Breast epithelium (tissue), 3 donors: ENCODE data around the gene TRNP1.

ENCODE experiments used
- CTCF ChIP-seq, 3 donors: fragments of 450-650 bp; IDR thresholded peaks; one replicate each; pipeline ENCODE4 v1.5.1; 2016 to 2017; ENCODE audit warnings: antibody characterized with exemption in 3 of 3, mild to moderate bottlenecking in 3 of 3, moderate library complexity in 3 of 3
- POLR2A ChIP-seq: fragments of 450-650 bp; IDR thresholded peaks from one replicate; pipeline ENCODE4 v1.6.1; 2016; ENCODE audit warnings: antibody characterized with exemption, mild to moderate bottlenecking, moderate library complexity
- POLR2AphosphoS5 ChIP-seq, 3 donors: sonication (generic); formaldehyde crosslinking; IDR thresholded peaks; one replicate each; pipeline ENCODE4 v1.6.1; 2017; ENCODE audit warnings: antibody characterized with exemption in 3 of 3

- TF ChIP-seq CTCF (IDR thresholded peaks at IDR 0.05), result no peak
- no peak for TF ChIP-seq POLR2AphosphoS5 (IDR thresholded peaks at IDR 0.05)
- TF ChIP-seq POLR2A, result no peak
Measured at GRCh38 chr1:27049607-27050006, 56.1 kb downstream of the TRNP1 start.
